ENCODE results near the gene ZBTB16. TPM values are rescaled to one million over a fixed set of nuclear protein-coding genes. Genes with fewer than 3 reads are reported as not detected.

The ZBTB16 gene
- total RNA-seq, 2 donors from 2014 or later = 2.7 to 13.1 TPM

GRCh38 chr11:114116800-114117199 is 57.3 kb downstream of the ZBTB16 start:
- H3K4me1 Mint-ChIP-seq (ENCODE audit: low read depth in 2 of 2) = peaks cover 32 to 66% of the 10 kb centered on the region in 2 donors
- DNase-seq (ENCODE audit: low spot score) = no peak
- no peaks in the 10 kb centered on the region for H3K36me3 Mint-ChIP-seq
- H3K4me3 Mint-ChIP-seq = no peak overlapping the region
- H3K27me3 Mint-ChIP-seq = no peaks in the 10 kb centered on the region
- H3K27ac Mint-ChIP-seq = peak overlapping the region in 1 of 2 donors; percentile 14
- no peak for ATAC-seq
- H3K9me3 Mint-ChIP-seq = no peaks in the 10 kb centered on the region

- Mint-ChIP-seq H3K27me3 (no peaks in the 10 kb centered on the region), H3K4me1 (ENCODE audit: low read depth in 2 of 2) (peaks cover 36 to 75% of the 10 kb centered on the region in 2 donors), H3K27ac (peak overlapping the region in 1 of 2 donors; percentile 14), H3K9me3 (no peaks in the 10 kb centered on the region), H3K4me3 (no peak overlapping the region), H3K36me3 (no peaks in the 10 kb centered on the region)
- DNase-seq (ENCODE audit: low spot score) = no peak
- no peak for ATAC-seq
Observed at GRCh38 chr11:114120606-114121005, 61.1 kb downstream of the ZBTB16 start.

GRCh38 chr11:114121138-114121537 is 61.6 kb downstream of the ZBTB16 start:
- ATAC-seq = no peak
- Mint-ChIP-seq H3K27ac (peak overlapping the region in 1 of 2 donors; percentile 14), H3K4me1 (ENCODE audit: low read depth in 2 of 2) (peaks cover 36 to 75% of the 10 kb centered on the region in 2 donors)

GRCh38 chr11:114121804-114122504 is 62.4 kb downstream of the ZBTB16 start:
- peak overlapping the region in 1 of 2 donors; percentile 14 for H3K27ac Mint-ChIP-seq
- no peaks in the 10 kb centered on the region for H3K36me3 Mint-ChIP-seq
- no peaks in the 10 kb centered on the region for H3K27me3 Mint-ChIP-seq
- H3K9me3 Mint-ChIP-seq = no peaks in the 10 kb centered on the region
- DNase-seq (ENCODE audit: low spot score) = no peak
- H3K4me1 Mint-ChIP-seq (ENCODE audit: low read depth in 2 of 2) = peaks cover 36 to 75% of the 10 kb centered on the region in 2 donors
- ATAC-seq = no peak
- H3K4me3 Mint-ChIP-seq = peak overlapping the region; percentile 16

More at GRCh38 chr11:114121138-114121537, 61.6 kb downstream of the ZBTB16 start:
- no peaks in the 10 kb centered on the region for H3K9me3 Mint-ChIP-seq
- no peak overlapping the region for H3K4me3 Mint-ChIP-seq
- no peak for DNase-seq (ENCODE audit: low spot score)
- no peaks in the 10 kb centered on the region for H3K27me3 Mint-ChIP-seq
- H3K36me3 Mint-ChIP-seq = no peaks in the 10 kb centered on the region

GRCh38 chr11:114122686-114123085 is 63.2 kb downstream of the ZBTB16 start:
- Mint-ChIP-seq H3K27me3 (no peaks in the 10 kb centered on the region), H3K27ac (peak overlapping the region in 1 of 2 donors; percentile 14), H3K36me3 (no peaks in the 10 kb centered on the region), H3K9me3 (no peaks in the 10 kb centered on the region), H3K4me1 (ENCODE audit: low read depth in 2 of 2) (peaks cover 35 to 76% of the 10 kb centered on the region in 2 donors), H3K4me3 (no peak overlapping the region)
- no peak for DNase-seq (ENCODE audit: low spot score)
- no peak for ATAC-seq

- ATAC-seq (no peak), DNase-seq (ENCODE audit: low spot score) (no peak)
- H3K9me3 Mint-ChIP-seq = no peaks in the 10 kb centered on the region
- H3K27me3 Mint-ChIP-seq = no peaks in the 10 kb centered on the region
- peak overlapping the region in 1 of 2 donors; percentile 14 for H3K27ac Mint-ChIP-seq
- no peaks in the 10 kb centered on the region for H3K36me3 Mint-ChIP-seq
- H3K4me1 Mint-ChIP-seq (ENCODE audit: low read depth in 2 of 2) = peaks cover 31 to 82% of the 10 kb centered on the region in 2 donors
- no peak overlapping the region for H3K4me3 Mint-ChIP-seq
Observed at GRCh38 chr11:114123692-114124330, 64.3 kb downstream of the ZBTB16 start.

- no peak overlapping the region for H3K27ac Mint-ChIP-seq
- peaks cover 32 to 84% of the 10 kb centered on the region in 2 donors for H3K4me1 Mint-ChIP-seq (ENCODE audit: low read depth in 2 of 2)
- no peaks in the 10 kb centered on the region for H3K36me3 Mint-ChIP-seq
- no peak overlapping the region for H3K4me3 Mint-ChIP-seq
- no peaks in the 10 kb centered on the region for H3K27me3 Mint-ChIP-seq
- no peaks in the 10 kb centered on the region for H3K9me3 Mint-ChIP-seq
- DNase-seq (ENCODE audit: low spot score) (no peak), ATAC-seq (no peak)
Observed at GRCh38 chr11:114124601-114125144, 65.2 kb downstream of the ZBTB16 start.

GRCh38 chr11:114125531-114125930 is 66.0 kb downstream of the ZBTB16 start:
- H3K4me3 Mint-ChIP-seq = no peak overlapping the region
- H3K27me3 Mint-ChIP-seq = no peaks in the 10 kb centered on the region
- ATAC-seq (no peak), DNase-seq (ENCODE audit: low spot score) (no peak)
- peak overlapping the region in 1 of 2 donors; percentile 71 for H3K27ac Mint-ChIP-seq
- no peaks in the 10 kb centered on the region for H3K36me3 Mint-ChIP-seq
- H3K9me3 Mint-ChIP-seq = no peaks in the 10 kb centered on the region
- peaks cover 35 to 86% of the 10 kb centered on the region in 2 donors for H3K4me1 Mint-ChIP-seq (ENCODE audit: low read depth in 2 of 2)

GRCh38 chr11:114125959-114126358 is 66.4 kb downstream of the ZBTB16 start:
- Mint-ChIP-seq H3K9me3 (no peaks in the 10 kb centered on the region), H3K36me3 (no peaks in the 10 kb centered on the region), H3K27me3 (no peaks in the 10 kb centered on the region), H3K4me3 (no peak overlapping the region), H3K27ac (peak overlapping the region in 1 of 2 donors; percentile 71), H3K4me1 (ENCODE audit: low read depth in 2 of 2) (peaks cover 37 to 86% of the 10 kb centered on the region in 2 donors)
- DNase-seq (ENCODE audit: low spot score) (no peak), ATAC-seq (no peak)

GRCh38 chr11:114128399-114128798 is 68.9 kb downstream of the ZBTB16 start:
- no peak for ATAC-seq
- no peaks in the 10 kb centered on the region for H3K36me3 Mint-ChIP-seq
- peak overlapping the region in 1 of 2 donors; percentile 75 for H3K27ac Mint-ChIP-seq
- no peak for DNase-seq (ENCODE audit: low spot score)
- H3K27me3 Mint-ChIP-seq = no peaks in the 10 kb centered on the region
- H3K4me3 Mint-ChIP-seq = no peak overlapping the region
- H3K9me3 Mint-ChIP-seq = no peaks in the 10 kb centered on the region
- peaks cover 36 to 77% of the 10 kb centered on the region in 2 donors for H3K4me1 Mint-ChIP-seq (ENCODE audit: low read depth in 2 of 2)

- H3K4me3 Mint-ChIP-seq = peak overlapping the region; percentile 78
- no peak for ATAC-seq
Observed at GRCh38 chr11:114129142-114129541, 69.6 kb downstream of the ZBTB16 start.

GRCh38 chr11:114129699-114130098 is 70.2 kb downstream of the ZBTB16 start:
- Mint-ChIP-seq H3K36me3 (no peaks in the 10 kb centered on the region), H3K4me3 (peak overlapping the region; percentile 78), H3K27ac (peak overlapping the region; percentile 65 to 75), H3K27me3 (no peaks in the 10 kb centered on the region), H3K4me1 (ENCODE audit: low read depth in 2 of 2) (peaks cover 36 to 82% of the 10 kb centered on the region in 2 donors), H3K9me3 (no peaks in the 10 kb centered on the region)
- no peak for DNase-seq (ENCODE audit: low spot score)
- no peak for ATAC-seq

More at GRCh38 chr11:114129142-114129541, 69.6 kb downstream of the ZBTB16 start:
- no peaks in the 10 kb centered on the region for H3K36me3 Mint-ChIP-seq
- peaks cover 36 to 82% of the 10 kb centered on the region in 2 donors for H3K4me1 Mint-ChIP-seq (ENCODE audit: low read depth in 2 of 2)
- H3K27ac Mint-ChIP-seq = peak overlapping the region; percentile 65 to 75
- DNase-seq (ENCODE audit: low spot score) = no peak
- no peaks in the 10 kb centered on the region for H3K9me3 Mint-ChIP-seq
- no peaks in the 10 kb centered on the region for H3K27me3 Mint-ChIP-seq

- DNase-seq (ENCODE audit: low spot score) = no peak
- peak; percentile 13 to 27 for ATAC-seq
- Mint-ChIP-seq H3K27ac (peak overlapping the region; percentile 65 to 75), H3K4me1 (ENCODE audit: low read depth in 2 of 2) (peaks cover 38 to 84% of the 10 kb centered on the region in 2 donors), H3K36me3 (no peaks in the 10 kb centered on the region), H3K27me3 (no peaks in the 10 kb centered on the region), H3K4me3 (peak overlapping the region; percentile 78), H3K9me3 (no peaks in the 10 kb centered on the region)
Observed at GRCh38 chr11:114130115-114130576, 70.6 kb downstream of the ZBTB16 start.
